ENCODE results near the gene SESN2.

GRCh38 chr1:28267633-28268032, 8.3 kb downstream of the SESN2 start:
- TF ChIP-seq CTCF (IDR thresholded peaks at IDR 0.05), result no peak
- no peak for TF ChIP-seq EZH2 (IDR thresholded peaks at IDR 0.05; ENCODE audit: borderline replicate concordance, insufficient read depth, low read depth, low read length, poor library complexity, severe bottlenecking)
